Measurements from ENCODE around the gene ZNF154. TPM values are rescaled to one million over a fixed set of nuclear protein-coding genes. Genes with fewer than 3 reads are reported as not detected.
A peak's percentile ranks its signal among the peaks of the same experiment; 100 is the strongest.

Gene ZNF154
- total RNA-seq, 2 donors from 2014 or later, result 15.9 to 21.2 TPM

GRCh38 chr19:57687363-57688010 is 21.5 kb downstream of the ZNF154 start:
- H3K9ac ChIP-seq (ENCODE audit: extremely low read depth, low read length, poor library complexity, severe bottlenecking), result no peak overlapping the region
- H3K4me3 Mint-ChIP-seq, result no peak overlapping the region
- no peak for TF ChIP-seq CTCF (conservative IDR thresholded peaks at IDR 0.05)
- no peak overlapping the region for H3K27ac ChIP-seq (ENCODE audit: low read depth, low read length)
- peaks cover 88% of the 10 kb centered on the region for H3K36me3 Mint-ChIP-seq (ENCODE audit: low read depth)
- DNase-seq, result no peak
- H3K27me3 ChIP-seq (ENCODE audit: control insufficient read depth, insufficient read depth, low read length, poor library complexity, severe bottlenecking), result no peaks in the 10 kb centered on the region
- H3K4me1 Mint-ChIP-seq, result peaks cover 5% of the 10 kb centered on the region
- 95 to 97% methylated on average over 10 to 12 of the region's 12 CpGs for WGBS, 2 experiments (ENCODE audit: insufficient coverage in 1 of 2, insufficient read length in 1 of 2)
- no peak overlapping the region for H3K27ac Mint-ChIP-seq
- peaks cover 89% of the 10 kb centered on the region for H3K9me3 Mint-ChIP-seq
- H3K27me3 Mint-ChIP-seq (ENCODE audit: insufficient read depth), result no peaks in the 10 kb centered on the region
- peak overlapping the region; percentile 65 for H3K4me3 ChIP-seq (ENCODE audit: low read length)
- H3K4me1 ChIP-seq (ENCODE audit: control insufficient read depth, insufficient read depth, low read length), result no peaks in the 10 kb centered on the region
- peaks cover 80% of the 10 kb centered on the region for H3K9me3 ChIP-seq (ENCODE audit: control insufficient read depth, low read length)
- peaks cover 83% of the 10 kb centered on the region for H3K36me3 ChIP-seq (ENCODE audit: control insufficient read depth, insufficient read depth, low read length)

- peaks cover 8% of the 10 kb centered on the region for H3K4me1 Mint-ChIP-seq
- peak overlapping the region; percentile 65 for H3K4me3 ChIP-seq (ENCODE audit: low read length)
- no peaks in the 10 kb centered on the region for H3K27me3 ChIP-seq (ENCODE audit: control insufficient read depth, insufficient read depth, low read length, poor library complexity, severe bottlenecking)
- TF ChIP-seq CTCF (conservative IDR thresholded peaks at IDR 0.05), result no peak
- no peak overlapping the region for H3K4me3 Mint-ChIP-seq
- no peak overlapping the region for H3K9ac ChIP-seq (ENCODE audit: extremely low read depth, low read length, poor library complexity, severe bottlenecking)
- H3K9me3 Mint-ChIP-seq, result peaks cover 96% of the 10 kb centered on the region
- H3K27ac Mint-ChIP-seq, result no peak overlapping the region
- WGBS, 2 experiments (ENCODE audit: insufficient coverage in 1 of 2, insufficient read length in 1 of 2), result 95 to 99% methylated on average over 3 of the region's 3 CpGs
- peaks cover 95% of the 10 kb centered on the region for H3K36me3 Mint-ChIP-seq (ENCODE audit: low read depth)
- no peak overlapping the region for H3K27ac ChIP-seq (ENCODE audit: low read depth, low read length)
- peaks cover 80% of the 10 kb centered on the region for H3K9me3 ChIP-seq (ENCODE audit: control insufficient read depth, low read length)
- H3K4me1 ChIP-seq (ENCODE audit: control insufficient read depth, insufficient read depth, low read length), result no peaks in the 10 kb centered on the region
- DNase-seq, result no peak
- peaks cover 83% of the 10 kb centered on the region for H3K36me3 ChIP-seq (ENCODE audit: control insufficient read depth, insufficient read depth, low read length)
- no peaks in the 10 kb centered on the region for H3K27me3 Mint-ChIP-seq (ENCODE audit: insufficient read depth)
Measured at GRCh38 chr19:57686727-57687126, 22.3 kb downstream of the ZNF154 start.

- Histone ChIP-seq H3K27me3 (ENCODE audit: control insufficient read depth, insufficient read depth, low read length, poor library complexity, severe bottlenecking) (peaks cover 34% of the 10 kb centered on the region), H3K4me3 (ENCODE audit: low read length) (peak overlapping the region; percentile 98), H3K4me1 (ENCODE audit: control insufficient read depth, insufficient read depth, low read length) (no peaks in the 10 kb centered on the region), H3K36me3 (ENCODE audit: control insufficient read depth, insufficient read depth, low read length) (peaks cover 45% of the 10 kb centered on the region), H3K27ac (ENCODE audit: low read depth, low read length) (peak overlapping the region; percentile 37), H3K9ac (ENCODE audit: extremely low read depth, low read length, poor library complexity, severe bottlenecking) (peak overlapping the region; percentile 92), H3K9me3 (ENCODE audit: control insufficient read depth, low read length) (peaks cover 45% of the 10 kb centered on the region)
- peaks cover 8% of the 10 kb centered on the region for H3K4me1 Mint-ChIP-seq
- peak overlapping the region; percentile 96 for H3K27ac Mint-ChIP-seq
- TF ChIP-seq CTCF (conservative IDR thresholded peaks at IDR 0.05), result no peak
- peaks cover 56% of the 10 kb centered on the region for H3K36me3 Mint-ChIP-seq (ENCODE audit: low read depth)
- WGBS, 2 experiments (ENCODE audit: insufficient coverage in 1 of 2, insufficient read length in 1 of 2), result 2 to 3% methylated on average over 14 to 19 of the region's 19 CpGs
- H3K27me3 Mint-ChIP-seq (ENCODE audit: insufficient read depth), result peaks cover 29% of the 10 kb centered on the region
- H3K9me3 Mint-ChIP-seq, result peaks cover 68% of the 10 kb centered on the region
- no peak for DNase-seq
- peak overlapping the region; percentile 93 for H3K4me3 Mint-ChIP-seq
Measured at GRCh38 chr19:57682226-57682766, 26.7 kb downstream of the ZNF154 start.

Data from endodermal cell (in vitro differentiated cells).